CD4-positive, alpha-beta T cell treated with Interleukin-12 subunit alpha and Interleukin-12 subunit beta, for 1 hour (primary cell): ENCODE results near the gene HPSE2.
A peak's percentile ranks its signal among the peaks of the same experiment; 100 is the strongest.

ENCODE experiments used
- DNase-seq: peaks from one replicate; pipeline ENCODE4 v3.0.0-alpha.2; 2020

HPSE2 gene

GRCh38 chr10:98610301-98610700, 625.4 kb downstream of the HPSE2 start:
- DNase-seq = no peak

- no peak for DNase-seq
Observed at GRCh38 chr10:98609265-98609664, 626.4 kb downstream of the HPSE2 start.

- DNase-seq = no peak
Observed at GRCh38 chr10:98608411-98608810, 627.2 kb downstream of the HPSE2 start.

- DNase-seq = no peak
Observed at GRCh38 chr10:98602224-98602623, 633.4 kb downstream of the HPSE2 start.

GRCh38 chr10:98599032-98599610, 636.5 kb downstream of the HPSE2 start:
- no peak for DNase-seq

- DNase-seq = no peak
Observed at GRCh38 chr10:98596404-98596803, 639.2 kb downstream of the HPSE2 start.

GRCh38 chr10:98589691-98590090, 646.0 kb downstream of the HPSE2 start:
- DNase-seq = no peak

- DNase-seq = no peak
Observed at GRCh38 chr10:98589007-98589406, 646.6 kb downstream of the HPSE2 start.

GRCh38 chr10:98587156-98587837, 648.4 kb downstream of the HPSE2 start:
- DNase-seq = no peak

GRCh38 chr10:98586096-98586495, 649.6 kb downstream of the HPSE2 start:
- no peak for DNase-seq

GRCh38 chr10:98582363-98582762, 653.3 kb downstream of the HPSE2 start:
- no peak for DNase-seq

- no peak for DNase-seq
Observed at GRCh38 chr10:98577578-98577977, 658.1 kb downstream of the HPSE2 start.

GRCh38 chr10:98577168-98577567, 658.5 kb downstream of the HPSE2 start:
- no peak for DNase-seq

GRCh38 chr10:98576096-98576495, 659.6 kb downstream of the HPSE2 start:
- no peak for DNase-seq

GRCh38 chr10:98572594-98572993, 663.1 kb downstream of the HPSE2 start:
- DNase-seq = no peak

- no peak for DNase-seq
Observed at GRCh38 chr10:98570834-98571233, 664.8 kb downstream of the HPSE2 start.

- no peak for DNase-seq
Observed at GRCh38 chr10:98569853-98570252, 665.8 kb downstream of the HPSE2 start.

GRCh38 chr10:98568551-98568950, 667.1 kb downstream of the HPSE2 start:
- no peak for DNase-seq

- no peak for DNase-seq
Observed at GRCh38 chr10:98567391-98568133, 668.1 kb downstream of the HPSE2 start.

- DNase-seq = no peak
Observed at GRCh38 chr10:98563811-98564210, 671.8 kb downstream of the HPSE2 start.

- no peak for DNase-seq
Observed at GRCh38 chr10:98560565-98560964, 675.1 kb downstream of the HPSE2 start.

GRCh38 chr10:98556061-98556460, 679.6 kb downstream of the HPSE2 start:
- DNase-seq = no peak

- DNase-seq = no peak
Observed at GRCh38 chr10:98555021-98555619, 680.5 kb downstream of the HPSE2 start.

GRCh38 chr10:98541561-98541960, 694.1 kb downstream of the HPSE2 start:
- DNase-seq = peak; percentile 0
